ENCODE measurements around the gene VAMP8.

DNA sequence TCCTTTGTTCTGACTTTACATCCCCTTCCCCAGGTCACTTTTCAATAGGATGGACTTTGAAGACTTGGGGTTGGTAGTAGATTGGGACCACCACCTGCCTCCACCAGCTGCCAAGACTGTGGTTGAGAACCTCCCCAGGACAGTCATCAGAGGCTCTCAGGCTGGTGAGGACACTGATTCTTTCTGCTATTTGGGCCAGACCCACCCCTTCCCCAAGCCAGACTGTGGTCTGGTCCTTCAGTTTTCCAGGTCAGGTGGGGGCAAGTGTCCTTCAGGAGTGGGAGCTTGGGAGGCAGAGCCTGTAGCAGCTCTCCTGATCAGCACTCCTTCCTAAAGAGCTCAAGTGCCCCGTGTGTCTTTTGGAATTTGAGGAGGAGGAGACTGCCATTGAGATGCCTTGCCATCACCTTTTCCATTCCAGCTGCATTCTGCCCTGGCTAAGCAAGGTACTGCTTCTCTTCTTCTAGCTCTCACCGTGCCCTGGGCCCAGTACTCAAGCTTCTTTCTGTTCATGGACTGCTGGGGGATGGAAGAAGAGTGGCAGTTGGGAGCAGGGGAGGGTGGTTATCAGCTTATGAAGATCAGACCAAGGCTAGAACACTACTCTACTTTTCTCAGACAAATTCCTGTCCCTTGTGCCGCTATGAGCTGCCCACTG is 19.2 kb downstream of the VAMP8 start:
- TF ChIP-seq, protein P1, sequence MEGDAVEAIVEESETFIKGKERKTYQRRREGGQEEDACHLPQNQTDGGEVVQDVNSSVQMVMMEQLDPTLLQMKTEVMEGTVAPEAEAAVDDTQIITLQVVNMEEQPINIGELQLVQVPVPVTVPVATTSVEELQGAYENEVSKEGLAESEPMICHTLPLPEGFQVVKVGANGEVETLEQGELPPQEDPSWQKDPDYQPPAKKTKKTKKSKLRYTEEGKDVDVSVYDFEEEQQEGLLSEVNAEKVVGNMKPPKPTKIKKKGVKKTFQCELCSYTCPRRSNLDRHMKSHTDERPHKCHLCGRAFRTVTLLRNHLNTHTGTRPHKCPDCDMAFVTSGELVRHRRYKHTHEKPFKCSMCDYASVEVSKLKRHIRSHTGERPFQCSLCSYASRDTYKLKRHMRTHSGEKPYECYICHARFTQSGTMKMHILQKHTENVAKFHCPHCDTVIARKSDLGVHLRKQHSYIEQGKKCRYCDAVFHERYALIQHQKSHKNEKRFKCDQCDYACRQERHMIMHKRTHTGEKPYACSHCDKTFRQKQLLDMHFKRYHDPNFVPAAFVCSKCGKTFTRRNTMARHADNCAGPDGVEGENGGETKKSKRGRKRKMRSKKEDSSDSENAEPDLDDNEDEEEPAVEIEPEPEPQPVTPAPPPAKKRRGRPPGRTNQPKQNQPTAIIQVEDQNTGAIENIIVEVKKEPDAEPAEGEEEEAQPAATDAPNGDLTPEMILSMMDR (conservative IDR thresholded peaks at IDR 0.05; ENCODE audit: low read length): no peak
- TF ChIP-seq EZH2phosphoT487 (IDR thresholded peaks at IDR 0.05; ENCODE audit: borderline replicate concordance): no peak
